ENCODE results near the gene ASCC1.
A peak's percentile ranks its signal among the peaks of the same experiment; 100 is the strongest.

Gene ASCC1, protein sequence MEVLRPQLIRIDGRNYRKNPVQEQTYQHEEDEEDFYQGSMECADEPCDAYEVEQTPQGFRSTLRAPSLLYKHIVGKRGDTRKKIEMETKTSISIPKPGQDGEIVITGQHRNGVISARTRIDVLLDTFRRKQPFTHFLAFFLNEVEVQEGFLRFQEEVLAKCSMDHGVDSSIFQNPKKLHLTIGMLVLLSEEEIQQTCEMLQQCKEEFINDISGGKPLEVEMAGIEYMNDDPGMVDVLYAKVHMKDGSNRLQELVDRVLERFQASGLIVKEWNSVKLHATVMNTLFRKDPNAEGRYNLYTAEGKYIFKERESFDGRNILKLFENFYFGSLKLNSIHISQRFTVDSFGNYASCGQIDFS

DNA sequence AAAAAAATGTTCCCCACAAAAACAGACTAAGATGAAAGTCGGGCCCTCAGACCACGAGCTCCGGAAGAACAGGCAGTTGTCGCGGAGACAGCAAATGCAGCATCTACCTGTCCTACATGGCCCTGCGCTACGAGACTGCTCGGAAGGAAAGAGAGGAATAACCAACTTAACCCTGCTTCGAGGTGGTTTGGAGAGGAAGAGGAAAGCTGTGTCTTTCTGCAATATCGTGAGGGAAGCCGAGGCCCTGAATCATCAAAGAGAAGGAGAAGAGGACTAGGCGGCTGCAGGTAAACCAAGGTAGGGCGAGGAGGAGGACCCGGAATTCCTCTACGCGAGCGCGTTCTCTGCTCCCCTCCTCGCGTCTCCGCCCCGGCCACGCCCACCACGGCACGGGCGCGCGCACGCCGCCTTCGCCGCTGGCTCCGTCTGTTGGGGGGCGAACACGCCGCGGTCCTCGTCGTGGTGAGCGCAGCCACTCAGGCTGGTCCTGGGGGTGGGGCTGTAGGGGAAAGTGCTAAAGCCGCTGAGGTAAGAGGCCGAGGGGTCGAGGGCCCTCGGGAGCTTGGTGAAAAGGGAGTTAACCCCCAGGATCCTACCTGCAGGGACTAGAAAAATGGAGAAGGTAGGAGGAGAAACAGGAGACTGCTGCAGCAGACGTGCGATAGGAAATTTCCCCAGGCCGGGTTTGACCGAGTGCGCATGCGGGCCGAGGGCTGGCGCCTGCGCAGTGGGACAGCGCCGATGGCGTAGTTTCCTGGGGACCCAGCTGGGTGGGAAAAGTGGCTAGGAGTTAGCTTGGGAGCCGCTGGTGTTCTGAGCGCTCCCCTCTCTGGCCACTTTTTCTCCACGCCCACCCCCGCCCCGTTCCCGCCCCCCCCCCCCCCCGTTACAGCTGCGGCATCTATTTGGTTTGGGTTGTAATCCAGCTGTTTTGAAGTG, at the start of gene ASCC1, which contains the start of gene ANAPC16:
Gene ASCC1 (minus strand): TSS at position 666 of the 939 bp plus-strand sequence. CDS start 2,978 bp downstream, outside the sequence.
Gene ANAPC16 (plus strand): TSS at position 402 of the 939 bp plus-strand sequence. CDS start 7,903 bp downstream, outside the sequence.
- no peaks in the 10 kb centered on the region for H3K27me3 ChIP-seq (ENCODE audit: control insufficient read depth, insufficient read depth, low read length)
- peaks cover 13% of the 10 kb centered on the region for H3K36me3 ChIP-seq (ENCODE audit: control insufficient read depth, insufficient read depth, low read length)
- H3K27ac ChIP-seq (ENCODE audit: low read depth, low read length), result peak within 1 kb of the TSS; percentile 97
- peak within 1 kb of the TSS; percentile 98 for H3K9ac ChIP-seq (ENCODE audit: low read depth, low read length)
- peak within 1 kb of the TSS; percentile 91 for H3K4me3 ChIP-seq (ENCODE audit: low read depth, low read length)
- 0 out of 2 replicates have a peak, but pooled peaks cover 9% of the 10 kb centered on the region for H3K4me1 ChIP-seq (ENCODE audit: control insufficient read depth, insufficient read depth, low read length)
- no peaks in the 10 kb centered on the region for H3K9me3 ChIP-seq (ENCODE audit: control insufficient read depth, insufficient read depth, low read length)

DNA sequence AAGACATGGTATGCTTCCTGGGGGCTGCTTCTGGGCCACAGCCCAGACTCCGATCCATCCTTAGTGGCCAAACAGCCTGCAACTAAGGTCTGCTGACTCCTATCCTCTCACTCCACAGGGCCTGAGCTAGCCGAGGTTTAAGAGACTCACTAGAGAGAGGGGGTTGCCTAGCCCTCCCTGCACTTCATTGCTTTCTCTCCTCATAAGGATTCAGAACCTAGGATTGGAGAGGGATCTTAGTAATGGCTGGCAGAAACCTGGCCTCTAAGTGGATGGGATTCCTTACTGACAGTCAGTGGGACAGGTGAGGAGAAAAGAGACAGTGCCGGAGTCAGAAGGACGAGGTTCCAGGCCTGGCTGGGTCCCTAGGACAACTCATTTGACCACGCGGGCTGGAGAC, 49.4 kb upstream of the ASCC1 start:
- Histone ChIP-seq H3K9ac (ENCODE audit: low read depth, low read length) (no peak overlapping the region), H3K27me3 (ENCODE audit: control insufficient read depth, insufficient read depth, low read length) (no peaks in the 10 kb centered on the region), H3K4me1 (ENCODE audit: control insufficient read depth, insufficient read depth, low read length) (peaks cover 38% of the 10 kb centered on the region), H3K36me3 (ENCODE audit: control insufficient read depth, insufficient read depth, low read length) (no peaks in the 10 kb centered on the region), H3K27ac (ENCODE audit: low read depth, low read length) (peak overlapping the region; percentile 47), H3K9me3 (ENCODE audit: control insufficient read depth, insufficient read depth, low read length) (no peaks in the 10 kb centered on the region), H3K4me3 (ENCODE audit: low read depth, low read length) (no peak overlapping the region)

DNA sequence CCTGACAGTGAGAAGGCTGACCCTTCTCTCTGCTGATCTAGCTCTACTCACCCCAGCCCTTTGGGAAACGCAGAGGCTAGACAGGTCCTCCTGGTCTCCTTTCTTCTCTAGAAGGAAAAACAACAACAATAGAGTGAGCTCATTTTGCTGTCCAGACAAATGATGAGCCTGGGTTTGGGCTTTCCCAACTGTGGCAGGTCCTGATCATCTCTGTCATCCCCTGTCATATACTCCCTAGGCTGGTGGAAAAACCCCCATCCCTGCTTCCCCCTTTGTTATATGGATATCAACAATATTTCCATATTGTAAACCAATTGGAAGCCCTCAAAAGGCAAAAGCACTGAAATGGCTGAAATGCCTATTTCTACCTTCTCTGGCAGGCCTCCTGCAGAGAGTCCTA, 48.5 kb upstream of the ASCC1 start:
- H3K27me3 ChIP-seq (ENCODE audit: control insufficient read depth, insufficient read depth, low read length), result no peaks in the 10 kb centered on the region
- no peaks in the 10 kb centered on the region for H3K36me3 ChIP-seq (ENCODE audit: control insufficient read depth, insufficient read depth, low read length)
- H3K4me3 ChIP-seq (ENCODE audit: low read depth, low read length), result no peak overlapping the region
- H3K27ac ChIP-seq (ENCODE audit: low read depth, low read length), result no peak overlapping the region
- H3K9me3 ChIP-seq (ENCODE audit: control insufficient read depth, insufficient read depth, low read length), result no peaks in the 10 kb centered on the region
- no peak overlapping the region for H3K9ac ChIP-seq (ENCODE audit: low read depth, low read length)
- peaks cover 47% of the 10 kb centered on the region for H3K4me1 ChIP-seq (ENCODE audit: control insufficient read depth, insufficient read depth, low read length)

DNA sequence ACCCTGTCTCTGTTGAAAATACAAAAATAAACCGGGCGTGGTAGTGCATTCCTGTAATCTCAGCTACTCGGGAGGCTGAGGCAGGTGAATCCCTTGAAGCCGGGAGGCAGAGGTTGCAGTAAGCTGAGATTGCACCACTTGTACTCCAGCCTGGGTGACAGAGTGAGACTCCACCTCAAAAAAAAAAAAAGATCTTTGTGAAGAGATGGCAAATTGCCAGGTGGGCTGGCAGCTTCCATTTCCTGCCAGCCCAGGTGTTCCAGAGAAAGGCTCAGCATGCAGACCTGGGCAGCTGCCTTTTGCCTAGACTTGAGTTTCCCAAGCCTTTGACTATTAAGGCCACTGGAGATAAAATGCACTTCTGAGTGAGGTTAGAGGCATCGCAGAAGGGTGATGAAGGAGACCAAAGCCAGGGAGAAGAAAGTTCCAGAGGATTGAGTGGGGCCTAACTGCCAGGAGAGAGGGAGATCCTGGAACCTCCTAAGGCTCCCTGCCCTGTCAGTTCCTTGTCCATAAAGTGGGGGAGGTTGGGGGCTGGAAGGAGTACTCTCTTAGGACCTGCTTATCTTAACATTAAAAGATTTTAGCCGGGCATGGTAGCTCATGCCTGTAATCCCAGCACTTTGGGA, 47.7 kb upstream of the ASCC1 start:
- no peaks in the 10 kb centered on the region for H3K27me3 ChIP-seq (ENCODE audit: control insufficient read depth, insufficient read depth, low read length)
- H3K9me3 ChIP-seq (ENCODE audit: control insufficient read depth, insufficient read depth, low read length), result no peaks in the 10 kb centered on the region
- no peak overlapping the region for H3K9ac ChIP-seq (ENCODE audit: low read depth, low read length)
- H3K36me3 ChIP-seq (ENCODE audit: control insufficient read depth, insufficient read depth, low read length), result no peaks in the 10 kb centered on the region
- no peak overlapping the region for H3K27ac ChIP-seq (ENCODE audit: low read depth, low read length)
- no peak overlapping the region for H3K4me3 ChIP-seq (ENCODE audit: low read depth, low read length)
- H3K4me1 ChIP-seq (ENCODE audit: control insufficient read depth, insufficient read depth, low read length), result peaks cover 53% of the 10 kb centered on the region

DNA sequence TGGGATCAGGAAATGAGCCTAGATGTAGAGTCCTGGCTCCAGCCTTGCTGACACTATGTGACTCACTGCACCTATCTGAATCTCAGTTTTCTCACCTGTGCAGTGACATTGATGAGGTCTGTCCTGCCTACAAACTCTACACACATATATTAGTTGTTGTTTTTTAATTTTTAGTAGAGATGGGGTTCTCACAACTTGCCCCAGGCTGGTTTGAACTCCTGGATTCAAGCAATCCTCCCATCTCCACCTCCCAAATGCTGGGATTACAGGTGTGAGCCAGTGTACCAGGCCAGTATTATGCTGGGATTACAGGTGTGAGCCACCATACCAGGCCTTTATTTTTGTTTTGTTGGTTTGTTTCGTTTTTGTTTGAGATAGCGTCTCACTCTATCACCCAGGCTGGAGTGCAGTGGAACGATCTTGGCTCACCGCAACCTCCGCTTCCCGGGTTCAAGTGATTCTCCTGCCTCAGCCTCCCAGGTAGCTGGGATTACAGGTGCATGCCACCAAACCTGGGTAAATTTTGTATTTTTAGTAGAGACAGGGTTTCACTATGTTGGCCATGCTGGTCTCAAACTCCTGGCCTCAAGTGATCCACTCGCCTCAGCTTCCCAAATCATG, 45.8 kb upstream of the ASCC1 start:
- Histone ChIP-seq H3K4me3 (ENCODE audit: low read depth, low read length) (peak overlapping the region; percentile 63), H3K27me3 (ENCODE audit: control insufficient read depth, insufficient read depth, low read length) (no peaks in the 10 kb centered on the region), H3K27ac (ENCODE audit: low read depth, low read length) (peak overlapping the region; percentile 93), H3K36me3 (ENCODE audit: control insufficient read depth, insufficient read depth, low read length) (no peaks in the 10 kb centered on the region), H3K9ac (ENCODE audit: low read depth, low read length) (no peak overlapping the region), H3K4me1 (ENCODE audit: control insufficient read depth, insufficient read depth, low read length) (peaks cover 51% of the 10 kb centered on the region), H3K9me3 (ENCODE audit: control insufficient read depth, insufficient read depth, low read length) (no peaks in the 10 kb centered on the region)

DNA sequence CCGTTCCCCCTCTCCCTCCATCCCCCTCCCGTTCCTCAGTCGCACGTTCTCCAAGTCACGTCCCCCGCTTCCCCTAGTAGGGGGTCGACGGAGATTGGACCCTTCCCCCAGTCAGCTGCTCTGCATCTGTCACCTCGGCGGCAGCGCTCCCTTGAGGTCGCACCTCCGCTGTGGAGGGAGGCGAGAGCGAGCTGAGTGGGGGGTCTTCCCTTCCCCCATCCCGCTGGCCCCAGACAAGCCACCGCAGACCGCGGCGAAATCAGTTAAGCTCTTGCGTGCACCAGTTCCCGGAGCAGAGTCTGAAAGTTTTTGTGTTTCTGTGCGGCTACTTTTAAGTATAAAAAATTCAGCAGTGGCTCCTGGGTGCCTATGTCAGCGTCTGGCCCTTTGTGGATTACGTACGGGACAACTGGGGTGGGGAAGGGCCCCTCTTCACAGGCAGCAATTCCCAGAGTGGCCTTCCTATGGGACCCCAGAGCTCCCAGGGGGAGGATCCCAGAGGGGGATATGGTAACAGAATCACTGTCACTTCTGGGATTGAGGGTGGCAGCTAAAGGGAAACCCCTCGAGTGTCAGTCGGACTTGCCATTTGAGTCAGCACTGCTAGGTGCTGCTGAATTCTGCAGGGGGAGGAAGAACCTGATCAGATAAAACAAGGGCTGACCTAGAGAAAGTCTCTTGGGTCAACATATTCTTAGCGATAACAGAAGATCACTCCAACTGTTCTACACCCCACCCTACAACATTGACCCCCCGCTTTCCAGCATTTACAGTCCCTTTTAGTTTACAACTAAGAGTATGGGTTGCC, 45.1 kb upstream of the ASCC1 start:
- no peaks in the 10 kb centered on the region for H3K9me3 ChIP-seq (ENCODE audit: control insufficient read depth, insufficient read depth, low read length)
- H3K27ac ChIP-seq (ENCODE audit: low read depth, low read length), result peak overlapping the region; percentile 93
- peak overlapping the region; percentile 58 for H3K9ac ChIP-seq (ENCODE audit: low read depth, low read length)
- peak overlapping the region; percentile 63 for H3K4me3 ChIP-seq (ENCODE audit: low read depth, low read length)
- H3K27me3 ChIP-seq (ENCODE audit: control insufficient read depth, insufficient read depth, low read length), result no peaks in the 10 kb centered on the region
- H3K4me1 ChIP-seq (ENCODE audit: control insufficient read depth, insufficient read depth, low read length), result peaks cover 52% of the 10 kb centered on the region
- H3K36me3 ChIP-seq (ENCODE audit: control insufficient read depth, insufficient read depth, low read length), result no peaks in the 10 kb centered on the region

DNA sequence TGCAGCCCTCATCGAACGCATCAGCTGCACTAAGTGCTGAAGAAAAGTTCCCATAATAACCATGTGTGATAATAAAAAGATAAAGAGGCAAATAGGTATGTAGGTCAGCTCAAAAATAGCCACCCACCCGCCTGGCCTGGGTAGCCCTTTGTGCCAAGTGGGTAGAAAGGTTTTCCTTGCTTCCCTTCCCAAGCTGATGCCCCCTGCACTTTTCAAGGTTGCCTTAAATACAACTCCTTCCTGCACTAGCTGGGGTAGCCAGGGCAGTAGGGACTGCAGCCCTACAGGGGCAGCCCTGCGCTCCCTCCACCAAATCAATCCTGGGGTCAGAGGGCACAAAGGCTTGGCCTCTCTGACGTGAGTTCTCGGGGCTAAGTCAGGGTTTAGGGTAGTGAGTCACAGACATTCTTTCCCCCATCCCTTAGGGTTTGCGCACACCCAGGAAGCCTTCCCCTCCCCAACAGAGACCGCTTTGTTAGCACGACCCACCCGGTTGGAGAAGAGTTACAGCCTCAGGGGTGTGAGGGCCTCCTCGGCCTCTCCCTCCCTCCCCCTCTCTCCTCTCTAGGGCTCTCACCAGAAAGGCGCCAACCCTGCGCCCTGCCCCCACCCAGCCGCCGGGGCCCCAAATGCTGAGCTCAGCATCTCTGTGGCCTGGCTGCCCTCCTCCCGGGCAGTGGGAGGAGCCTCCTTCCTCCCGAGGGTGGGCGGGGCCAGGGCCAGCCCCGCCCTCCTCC, 44.3 kb upstream of the ASCC1 start:
- H3K36me3 ChIP-seq (ENCODE audit: control insufficient read depth, insufficient read depth, low read length), result no peaks in the 10 kb centered on the region
- H3K27me3 ChIP-seq (ENCODE audit: control insufficient read depth, insufficient read depth, low read length), result no peaks in the 10 kb centered on the region
- H3K27ac ChIP-seq (ENCODE audit: low read depth, low read length), result peak overlapping the region; percentile 93
- H3K9me3 ChIP-seq (ENCODE audit: control insufficient read depth, insufficient read depth, low read length), result no peaks in the 10 kb centered on the region
- peaks cover 45% of the 10 kb centered on the region for H3K4me1 ChIP-seq (ENCODE audit: control insufficient read depth, insufficient read depth, low read length)
- peak overlapping the region; percentile 15; the same call in 1 of the 2 replicates for H3K4me3 ChIP-seq (ENCODE audit: low read depth, low read length)
- peak overlapping the region; percentile 66 for H3K9ac ChIP-seq (ENCODE audit: low read depth, low read length)

DNA sequence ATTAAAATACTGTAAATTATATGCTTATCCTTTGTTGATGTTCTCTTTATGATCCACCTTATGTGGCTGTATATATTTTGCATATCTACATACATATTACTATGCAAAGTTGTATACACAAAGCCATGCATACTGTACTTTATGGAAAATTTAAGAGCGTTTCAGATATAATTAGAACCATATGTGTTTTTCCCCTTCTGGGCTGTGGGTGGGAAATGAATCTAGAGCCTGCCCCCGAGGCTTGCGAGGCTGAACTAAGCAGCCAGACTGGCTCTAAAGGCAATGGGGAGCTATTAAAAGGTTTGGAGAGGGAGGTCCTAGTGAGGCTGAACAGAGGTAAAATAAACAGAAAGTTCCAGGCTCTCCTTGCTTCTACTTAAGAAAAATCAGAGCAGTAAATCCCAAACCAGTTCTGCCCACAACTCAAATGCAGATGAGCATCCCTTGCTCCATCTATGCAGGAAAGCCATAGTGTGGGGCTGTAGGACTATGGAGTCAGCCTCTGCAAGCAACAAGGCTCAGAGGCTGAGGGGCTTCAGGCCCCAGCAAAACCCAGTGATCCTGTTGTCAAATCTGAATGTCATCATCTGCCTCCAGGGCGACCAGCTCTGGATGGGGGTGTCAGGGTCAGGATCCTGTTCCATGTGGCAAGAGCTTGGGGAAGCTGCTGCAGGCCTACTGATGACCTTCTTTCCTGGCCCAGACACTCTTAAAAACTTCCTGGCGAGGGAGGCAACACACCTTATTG, 43.6 kb upstream of the ASCC1 start:
- no peaks in the 10 kb centered on the region for H3K27me3 ChIP-seq (ENCODE audit: control insufficient read depth, insufficient read depth, low read length)
- H3K4me3 ChIP-seq (ENCODE audit: low read depth, low read length), result no peak overlapping the region
- H3K36me3 ChIP-seq (ENCODE audit: control insufficient read depth, insufficient read depth, low read length), result no peaks in the 10 kb centered on the region
- H3K9ac ChIP-seq (ENCODE audit: low read depth, low read length), result peak overlapping the region; percentile 66
- H3K4me1 ChIP-seq (ENCODE audit: control insufficient read depth, insufficient read depth, low read length), result peaks cover 43% of the 10 kb centered on the region
- peak overlapping the region; percentile 93 for H3K27ac ChIP-seq (ENCODE audit: low read depth, low read length)
- no peaks in the 10 kb centered on the region for H3K9me3 ChIP-seq (ENCODE audit: control insufficient read depth, insufficient read depth, low read length)

DNA sequence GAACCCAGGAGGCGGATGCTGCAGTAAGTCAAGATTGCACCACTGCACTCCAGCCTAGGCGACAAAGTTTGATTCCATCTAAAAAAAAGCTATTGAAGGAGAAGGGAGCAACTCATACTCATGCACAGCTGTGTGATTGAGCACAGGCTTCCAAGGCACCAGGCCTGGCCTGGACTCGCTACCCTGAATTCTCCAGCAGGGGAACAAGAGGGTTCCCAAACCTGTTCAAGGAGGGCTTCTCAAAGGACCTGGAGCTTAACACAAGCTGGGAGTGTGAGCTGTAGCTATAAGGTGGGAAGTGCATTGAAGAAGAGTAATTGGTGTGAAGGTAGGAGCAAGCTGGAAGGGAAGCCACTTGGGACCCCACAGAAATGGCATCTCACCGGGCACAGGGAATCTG, 42.5 kb upstream of the ASCC1 start:
- Histone ChIP-seq H3K9ac (ENCODE audit: low read depth, low read length) (no peak overlapping the region), H3K27me3 (ENCODE audit: control insufficient read depth, insufficient read depth, low read length) (no peaks in the 10 kb centered on the region), H3K4me1 (ENCODE audit: control insufficient read depth, insufficient read depth, low read length) (peaks cover 42% of the 10 kb centered on the region), H3K4me3 (ENCODE audit: low read depth, low read length) (no peak overlapping the region), H3K9me3 (ENCODE audit: control insufficient read depth, insufficient read depth, low read length) (no peaks in the 10 kb centered on the region), H3K27ac (ENCODE audit: low read depth, low read length) (no peak overlapping the region), H3K36me3 (ENCODE audit: control insufficient read depth, insufficient read depth, low read length) (no peaks in the 10 kb centered on the region)
